ENCODE measurements around the gene NRN1L. TPM values are rescaled to one million over a fixed set of nuclear protein-coding genes. Genes with fewer than 3 reads are reported as not detected.
A peak's percentile ranks its signal among the peaks of the same experiment; 100 is the strongest.

The NRN1L gene
- total RNA-seq, 1 donor, result not detected

DNA sequence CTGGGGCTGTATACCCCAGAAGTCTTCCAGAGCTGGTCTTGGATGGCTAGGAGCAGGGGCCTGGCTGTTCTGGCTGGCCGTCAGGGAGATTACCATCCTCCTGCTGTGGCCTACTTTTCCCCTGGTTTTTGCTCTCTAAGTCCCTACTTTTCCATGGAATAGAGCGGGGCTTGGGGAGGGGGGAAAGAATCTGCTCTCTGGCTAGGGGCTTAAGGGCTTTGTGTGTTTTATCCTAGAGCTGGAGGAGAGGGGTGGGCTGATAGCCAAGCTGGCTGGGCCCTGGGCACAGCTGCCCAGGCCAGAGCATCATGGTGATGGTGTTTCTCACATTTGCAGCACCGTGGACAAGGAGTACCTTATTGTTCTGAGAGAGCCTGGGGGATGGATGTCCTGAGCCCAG is 3.6 kb downstream of the NRN1L start:
- H3K4me3 ChIP-seq (ENCODE audit: low read depth, low read length), result no peak overlapping the region
- no peak for TF ChIP-seq CTCF (IDR thresholded peaks at IDR 0.05; ENCODE audit: insufficient read depth, low read depth, low read length)
- no peak for DNase-seq (ENCODE audit: low read depth)

GRCh38 chr16:67892375-67892774 is 7.7 kb downstream of the NRN1L start:
- peak overlapping the region; percentile 62 for H3K4me3 ChIP-seq (ENCODE audit: low read depth, low read length)
- no peak for DNase-seq (ENCODE audit: low read depth)
- no peak for TF ChIP-seq CTCF (IDR thresholded peaks at IDR 0.05; ENCODE audit: insufficient read depth, low read depth, low read length)

GRCh38 chr16:67892899-67893742 is 8.4 kb downstream of the NRN1L start, which contains the start of gene PSKH1:
PSKH1 (plus strand) TSS chr16:67893254; CDS start chr16:67908750, 15,496 bp downstream.
- peak; percentile 96 for DNase-seq (ENCODE audit: low read depth)
- H3K4me3 ChIP-seq (ENCODE audit: low read depth, low read length), result peak within 1 kb of the TSS; percentile 68

GRCh38 chr16:67893743-67894399 is 9.2 kb downstream of the NRN1L start:
- DNase-seq (ENCODE audit: low read depth), result peak; percentile 22
- TF ChIP-seq CTCF (IDR thresholded peaks at IDR 0.05; ENCODE audit: insufficient read depth, low read depth, low read length), result no peak
- peak overlapping the region; percentile 68 for H3K4me3 ChIP-seq (ENCODE audit: low read depth, low read length)

More at GRCh38 chr16:67892899-67893742, 8.4 kb downstream of the NRN1L start, which contains the start of gene PSKH1:
- TF ChIP-seq CTCF (IDR thresholded peaks at IDR 0.05; ENCODE audit: insufficient read depth, low read depth, low read length), result no peak

- DNase-seq (ENCODE audit: low read depth), result peak; percentile 44
- H3K4me3 ChIP-seq (ENCODE audit: low read depth, low read length), result no peak overlapping the region
- TF ChIP-seq CTCF (IDR thresholded peaks at IDR 0.05; ENCODE audit: insufficient read depth, low read depth, low read length), result no peak
Measured at GRCh38 chr16:67897231-67897630, 12.5 kb downstream of the NRN1L start.

DNA sequence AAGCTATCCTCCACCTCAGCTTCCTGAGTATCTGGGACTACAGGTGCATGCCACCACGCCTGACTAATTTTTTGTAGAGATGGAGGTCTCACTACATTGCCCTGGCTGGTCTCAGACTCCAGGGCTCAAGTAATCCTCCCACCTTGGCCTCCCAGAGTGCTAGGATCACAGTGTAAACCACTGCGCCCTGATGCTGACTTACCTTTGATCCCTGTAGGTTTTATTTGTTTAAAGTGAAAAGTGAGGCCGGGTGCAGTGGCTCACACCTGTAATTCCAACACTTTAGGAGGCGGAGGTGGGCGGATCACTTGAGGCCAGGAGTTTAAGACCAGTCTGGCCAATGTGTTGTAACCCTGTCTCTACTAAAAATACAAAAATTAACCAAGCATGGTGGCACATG is 17.0 kb downstream of the NRN1L start:
- DNase-seq (ENCODE audit: low read depth), result no peak
- H3K4me3 ChIP-seq (ENCODE audit: low read depth, low read length), result no peak overlapping the region
- TF ChIP-seq CTCF (IDR thresholded peaks at IDR 0.05; ENCODE audit: insufficient read depth, low read depth, low read length), result no peak

Data from fibroblast of villous mesenchyme (primary cell).